Measurements from ENCODE around the gene CDIPT.

DNA sequence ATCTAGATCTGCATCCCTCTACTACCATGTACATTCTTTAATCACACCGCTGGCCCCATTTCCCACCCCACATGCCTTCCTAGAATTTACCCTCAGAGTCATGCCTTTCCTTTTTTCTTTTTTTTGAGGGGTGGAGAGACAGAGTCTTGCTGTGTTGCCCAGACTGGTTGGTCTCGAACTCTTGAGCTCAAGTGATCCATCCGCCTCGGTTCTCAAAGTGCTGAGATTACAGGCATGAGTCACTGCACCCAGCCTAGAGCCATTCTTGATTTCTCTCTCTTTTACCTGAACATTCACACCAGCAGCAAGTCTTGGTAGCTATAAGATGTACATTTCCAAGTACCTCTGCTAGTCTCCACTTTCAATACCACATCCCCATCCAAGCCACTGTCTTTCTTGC lies 44.9 kb downstream of the CDIPT start:
- TF ChIP-seq, protein P1, sequence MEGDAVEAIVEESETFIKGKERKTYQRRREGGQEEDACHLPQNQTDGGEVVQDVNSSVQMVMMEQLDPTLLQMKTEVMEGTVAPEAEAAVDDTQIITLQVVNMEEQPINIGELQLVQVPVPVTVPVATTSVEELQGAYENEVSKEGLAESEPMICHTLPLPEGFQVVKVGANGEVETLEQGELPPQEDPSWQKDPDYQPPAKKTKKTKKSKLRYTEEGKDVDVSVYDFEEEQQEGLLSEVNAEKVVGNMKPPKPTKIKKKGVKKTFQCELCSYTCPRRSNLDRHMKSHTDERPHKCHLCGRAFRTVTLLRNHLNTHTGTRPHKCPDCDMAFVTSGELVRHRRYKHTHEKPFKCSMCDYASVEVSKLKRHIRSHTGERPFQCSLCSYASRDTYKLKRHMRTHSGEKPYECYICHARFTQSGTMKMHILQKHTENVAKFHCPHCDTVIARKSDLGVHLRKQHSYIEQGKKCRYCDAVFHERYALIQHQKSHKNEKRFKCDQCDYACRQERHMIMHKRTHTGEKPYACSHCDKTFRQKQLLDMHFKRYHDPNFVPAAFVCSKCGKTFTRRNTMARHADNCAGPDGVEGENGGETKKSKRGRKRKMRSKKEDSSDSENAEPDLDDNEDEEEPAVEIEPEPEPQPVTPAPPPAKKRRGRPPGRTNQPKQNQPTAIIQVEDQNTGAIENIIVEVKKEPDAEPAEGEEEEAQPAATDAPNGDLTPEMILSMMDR (conservative IDR thresholded peaks at IDR 0.05; ENCODE audit: low read depth, low read length) = no peak
- TF ChIP-seq EZH2 (IDR thresholded peaks at IDR 0.05; ENCODE audit: low read length, unreplicated experiment) (no peak), EZH2phosphoT487 (IDR thresholded peaks at IDR 0.05; ENCODE audit: borderline replicate concordance, low read length) (no peak)
